ENCODE data around the gene TPSAB1.
"Not testable (repeated sequence)": the region's sequence is repeated elsewhere in the genome, so short reads cannot be mapped to it uniquely, and the experiment has no call there.

The TPSAB1 gene

DNA sequence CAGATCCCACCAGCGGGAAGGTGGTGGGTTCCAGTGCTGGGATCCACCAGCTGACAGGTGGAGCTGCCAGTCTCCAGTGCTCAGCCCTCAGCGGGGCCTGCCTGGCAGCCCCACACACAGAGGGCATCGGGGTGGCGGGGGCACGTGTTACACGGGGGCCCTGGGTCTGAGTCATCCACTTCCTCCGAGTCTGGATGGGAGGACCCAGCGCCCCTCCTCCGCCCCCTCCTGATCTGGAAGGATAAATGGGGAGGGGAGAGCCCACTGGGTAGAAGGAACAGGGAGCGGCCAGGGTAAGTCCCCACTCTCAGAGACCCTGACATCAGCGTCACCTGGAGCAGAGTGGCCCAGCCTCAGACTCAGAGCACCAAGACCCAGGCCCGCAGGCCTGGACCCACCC is at the start of gene TPSAB1:
Gene TPSAB1, plus strand, starts transcription at position 270 of the 400 bp plus-strand sequence. CDS start 234 bp downstream, outside the sequence.
- DNase-seq: not testable (repeated sequence)

DNA sequence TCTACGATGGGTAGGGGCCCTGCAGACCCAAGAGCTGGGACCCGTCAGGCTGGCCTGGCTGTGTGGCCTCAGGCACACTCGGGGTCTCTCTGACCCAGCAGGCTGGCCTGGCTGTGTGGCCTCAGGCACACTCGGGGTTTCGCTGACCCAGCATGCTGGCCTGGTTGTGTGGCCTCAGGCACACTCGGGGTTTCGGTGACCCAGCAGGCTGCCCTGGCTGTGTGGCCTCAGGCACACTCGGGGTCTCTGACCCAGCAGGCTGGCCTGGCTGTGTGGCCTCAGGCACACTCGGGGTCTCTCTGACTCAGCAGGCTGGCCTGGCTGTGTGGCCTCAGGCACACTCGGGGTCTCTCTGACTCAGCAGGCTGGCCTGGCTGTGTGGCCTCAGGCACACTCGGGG is 49.7 kb upstream of the TPSAB1 start:
- not testable (repeated sequence) for DNase-seq

GRCh38 chr16:1192384-1193073 is 48.0 kb upstream of the TPSAB1 start:
- DNase-seq: no peak

- DNase-seq: no peak
Observed at GRCh38 chr16:1193143-1193824, 47.2 kb upstream of the TPSAB1 start.

DNA sequence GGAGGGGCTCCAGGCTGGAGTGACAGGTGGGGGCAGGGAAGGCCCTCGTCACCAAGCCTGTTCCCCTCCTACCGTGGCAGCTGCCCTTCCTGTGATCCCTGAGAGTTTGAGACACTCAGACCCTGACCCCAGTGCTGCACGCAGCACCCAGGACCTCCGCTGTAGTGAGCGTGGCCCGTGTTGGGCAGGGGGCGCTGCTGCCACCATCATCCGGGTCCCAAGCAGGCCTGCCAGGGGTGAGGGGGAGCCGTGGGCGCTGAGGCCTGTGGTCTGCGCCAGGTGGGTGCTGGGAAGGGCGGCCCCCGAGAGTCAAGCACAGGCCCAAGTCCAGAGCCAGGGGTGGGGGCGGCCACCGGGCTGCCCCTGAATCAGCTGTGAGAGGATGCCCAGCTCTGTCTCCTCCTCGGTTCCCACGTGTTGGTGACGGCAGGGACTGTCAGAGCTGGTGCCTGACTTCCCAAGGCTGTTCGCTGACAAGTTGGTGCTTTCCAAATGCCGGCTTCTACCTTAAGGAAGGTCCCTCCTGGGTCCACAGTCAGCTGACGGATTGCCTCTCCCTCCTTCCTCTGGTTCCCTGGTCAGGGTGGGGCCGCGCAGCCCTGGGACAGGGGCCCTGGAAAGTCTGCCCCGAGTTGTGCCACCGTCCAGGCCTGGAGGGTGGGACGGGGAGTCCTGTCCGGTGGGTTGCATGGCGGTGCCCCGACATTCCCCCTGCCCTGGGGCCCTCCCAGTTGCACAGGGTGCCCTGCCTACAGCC is 46.5 kb upstream of the TPSAB1 start:
- no peak for DNase-seq

- no peak for DNase-seq
Observed at GRCh38 chr16:1194665-1195392, 45.7 kb upstream of the TPSAB1 start.

DNA sequence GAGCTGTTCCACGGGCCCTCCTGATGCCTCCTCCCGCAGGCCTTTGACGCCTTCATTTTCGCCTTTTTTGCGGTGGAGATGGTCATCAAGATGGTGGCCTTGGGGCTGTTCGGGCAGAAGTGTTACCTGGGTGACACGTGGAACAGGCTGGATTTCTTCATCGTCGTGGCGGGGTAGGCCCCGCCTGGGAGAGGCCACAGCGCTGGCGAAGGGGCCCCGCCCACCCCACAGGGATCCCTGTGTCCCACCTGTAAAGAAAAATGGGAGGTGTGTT is 45.2 kb upstream of the TPSAB1 start:
- DNase-seq: no peak

DNA sequence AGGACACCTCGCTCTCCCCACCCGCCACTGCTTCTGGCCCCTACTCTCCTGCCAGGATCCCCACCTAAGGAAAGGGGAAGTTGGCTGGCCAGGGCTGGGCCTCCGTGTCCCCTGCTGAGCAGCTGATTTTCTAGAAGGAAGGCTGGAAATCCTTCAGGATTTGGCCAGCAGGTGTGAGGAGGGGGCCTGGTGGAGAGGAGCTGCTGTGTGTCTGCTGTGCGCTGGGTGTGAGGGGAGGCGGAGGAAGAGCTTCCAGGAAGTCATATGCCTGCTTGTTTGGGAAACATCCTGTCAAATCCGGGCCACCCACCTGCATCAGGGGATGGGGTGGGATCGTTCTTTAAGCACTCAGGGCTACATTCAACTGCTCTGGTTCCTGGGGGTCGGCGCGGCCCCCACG is 44.0 kb upstream of the TPSAB1 start:
- DNase-seq: no peak

GRCh38 chr16:1197237-1197866 is 43.2 kb upstream of the TPSAB1 start:
- DNase-seq: peak; percentile 69

DNA sequence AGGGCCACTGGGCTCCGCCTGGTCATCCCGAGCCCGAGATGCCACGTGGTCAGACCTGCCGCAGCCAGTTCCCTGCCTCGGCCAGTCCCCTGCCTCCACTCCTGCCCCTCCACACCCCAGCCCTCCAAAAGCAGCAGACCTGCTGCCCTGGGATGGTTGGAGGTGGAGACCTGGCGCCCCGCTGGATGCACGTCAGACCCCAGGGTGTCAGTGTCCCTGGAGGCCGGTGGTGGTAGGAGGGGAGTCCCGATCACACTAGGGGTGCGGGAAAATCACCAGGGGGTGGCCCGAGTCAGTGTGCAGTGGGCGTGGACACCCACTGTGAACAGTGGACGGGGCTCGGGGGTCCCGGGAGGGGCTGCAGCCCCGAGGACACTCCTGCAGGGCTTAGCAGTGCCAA is 42.3 kb upstream of the TPSAB1 start:
- no peak for DNase-seq

GRCh38 chr16:1198671-1199346 is 41.7 kb upstream of the TPSAB1 start:
- DNase-seq: not testable (repeated sequence)

GRCh38 chr16:1199347-1200013 is 41.0 kb upstream of the TPSAB1 start:
- DNase-seq: no peak

GRCh38 chr16:1200014-1200627 is 40.4 kb upstream of the TPSAB1 start:
- no peak for DNase-seq

DNA sequence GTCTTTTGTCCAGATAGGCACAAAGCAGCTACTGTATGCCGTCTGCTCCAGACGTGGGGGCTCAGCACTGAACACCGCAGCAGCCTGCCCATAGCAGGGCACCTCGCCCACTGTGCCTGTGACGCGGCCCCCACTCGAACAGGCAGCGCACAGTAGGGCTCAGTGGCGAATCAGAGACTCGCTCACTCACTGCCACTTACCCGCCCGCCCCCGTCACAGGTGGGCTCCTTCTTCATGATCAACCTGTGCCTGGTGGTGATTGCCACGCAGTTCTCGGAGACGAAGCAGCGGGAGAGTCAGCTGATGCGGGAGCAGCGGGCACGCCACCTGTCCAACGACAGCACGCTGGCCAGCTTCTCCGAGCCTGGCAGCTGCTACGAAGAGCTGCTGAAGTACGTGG is 39.1 kb upstream of the TPSAB1 start:
- no peak for DNase-seq

GRCh38 chr16:1202274-1202673 is 38.2 kb upstream of the TPSAB1 start:
- DNase-seq: no peak

DNA sequence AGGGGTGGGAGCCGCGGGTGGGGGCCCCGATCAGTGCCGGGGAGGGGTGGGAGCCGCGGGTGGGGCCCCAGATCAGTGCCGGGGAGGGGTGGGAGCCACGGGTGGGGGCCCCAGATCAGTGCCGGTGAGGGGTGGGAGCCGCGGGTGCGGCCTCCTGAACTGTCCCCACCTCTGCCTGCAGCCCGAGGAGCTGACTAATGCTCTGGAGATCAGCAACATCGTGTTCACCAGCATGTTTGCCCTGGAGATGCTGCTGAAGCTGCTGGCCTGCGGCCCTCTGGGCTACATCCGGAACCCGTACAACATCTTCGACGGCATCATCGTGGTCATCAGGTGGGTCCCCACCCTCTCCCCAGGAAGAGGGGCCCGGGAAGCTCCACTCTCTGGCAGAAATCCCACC is 35.6 kb upstream of the TPSAB1 start:
- DNase-seq: no peak

GRCh38 chr16:1206326-1206725 is 34.2 kb upstream of the TPSAB1 start:
- no peak for DNase-seq

DNA sequence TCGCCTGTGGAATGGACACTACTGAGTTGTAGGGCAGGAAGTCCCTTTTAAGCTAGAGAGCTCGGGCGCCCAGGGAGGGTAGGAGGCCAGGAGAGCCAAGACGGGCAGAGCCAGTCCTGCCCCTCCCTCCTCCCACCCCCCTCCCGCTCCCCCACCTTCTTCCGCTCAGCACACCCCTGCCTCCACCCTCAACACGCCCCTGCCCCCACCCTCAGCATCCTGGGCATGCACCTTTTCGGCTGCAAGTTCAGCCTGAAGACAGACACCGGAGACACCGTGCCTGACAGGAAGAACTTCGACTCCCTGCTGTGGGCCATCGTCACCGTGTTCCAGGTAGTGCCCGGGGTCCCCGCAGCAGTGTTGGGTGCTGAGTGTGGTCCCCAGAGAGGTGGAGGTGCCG is 33.7 kb upstream of the TPSAB1 start:
- no peak for DNase-seq

GRCh38 chr16:1208239-1208830 is 32.2 kb upstream of the TPSAB1 start:
- DNase-seq: no peak

DNA sequence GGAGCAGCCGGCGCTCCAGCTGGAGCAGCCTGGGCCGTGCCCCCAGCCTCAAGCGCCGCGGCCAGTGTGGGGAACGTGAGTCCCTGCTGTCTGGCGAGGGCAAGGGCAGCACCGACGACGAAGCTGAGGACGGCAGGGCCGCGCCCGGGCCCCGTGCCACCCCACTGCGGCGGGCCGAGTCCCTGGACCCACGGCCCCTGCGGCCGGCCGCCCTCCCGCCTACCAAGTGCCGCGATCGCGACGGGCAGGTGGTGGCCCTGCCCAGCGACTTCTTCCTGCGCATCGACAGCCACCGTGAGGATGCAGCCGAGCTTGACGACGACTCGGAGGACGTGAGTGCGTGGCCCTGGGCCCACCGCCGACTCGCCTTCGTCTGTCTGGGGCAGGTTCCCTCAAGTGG is 31.4 kb upstream of the TPSAB1 start:
- DNase-seq: no peak

GRCh38 chr16:1210461-1210860 is 30.0 kb upstream of the TPSAB1 start:
- DNase-seq: no peak
